SU-DHL-6 (cell line): ENCODE data around the gene SH3RF2.

Source experiments
- H2AFZ ChIP-seq: fragments of 200-600 bp; sonication (generic); 2 replicates; pipeline ENCODE4 v1.6.1; 2014; ENCODE audit warnings: low read depth, mild to moderate bottlenecking, moderate library complexity, mixed read lengths, antibody characterized with exemption, low read length; ENCODE audit not compliant: severe bottlenecking
- H3F3A ChIP-seq: fragments of 200-600 bp; shearing (Covaris generic); 2 replicates; pipeline ENCODE4 v1.6.0; 2016; ENCODE audit warnings: antibody characterized with exemption, mild to moderate bottlenecking; ENCODE audit not compliant: insufficient read depth
- H3K27ac ChIP-seq: fragments of 200-600 bp; sonication (generic); 2 replicates; pipeline ENCODE4 v1.5.1; 2016; ENCODE audit warnings: low read depth, mild to moderate bottlenecking, low read length, moderate library complexity, mixed read lengths
- H3K27me3 ChIP-seq: fragments of 200-600 bp; sonication (generic), shearing (Covaris generic); 2 replicates; pipeline ENCODE4 v1.6.0; 2014; ENCODE audit warnings: mild to moderate bottlenecking, low read length
- H3K36me3 ChIP-seq: fragments of 200-600 bp; sonication (generic); 2 replicates; pipeline ENCODE4 v1.6.1; 2014; ENCODE audit warnings: mild to moderate bottlenecking, low read length, mixed read lengths
- H3K4me2 ChIP-seq: fragments of 300-600, 200-600 bp; shearing (Covaris generic), sonication (generic); 2 replicates; pipeline ENCODE4 v1.6.0; 2014; ENCODE audit warnings: low read length, low read depth, mild to moderate bottlenecking; ENCODE audit not compliant: poor library complexity, severe bottlenecking
- H3K4me3 ChIP-seq: fragments of 200-600 bp; sonication (generic); 2 replicates; pipeline ENCODE4 v1.5.1; 2014; ENCODE audit warnings: antibody characterized with exemption, low read length, mild to moderate bottlenecking, mixed read lengths; ENCODE audit not compliant: insufficient read depth, poor library complexity, severe bottlenecking
- H3K79me2 ChIP-seq: fragments of 200-600 bp; sonication (generic); 2 replicates; pipeline ENCODE4 v1.6.1; 2014; ENCODE audit warnings: mild to moderate bottlenecking, low read length, moderate library complexity; ENCODE audit not compliant: insufficient read depth
- H3K9ac ChIP-seq: fragments of 200-600 bp; sonication (generic); 2 replicates; pipeline ENCODE4 v1.7.0; 2014; ENCODE audit warnings: mild to moderate bottlenecking, low read length
- H3K9me2 ChIP-seq: fragments of 200-600 bp; sonication (generic); replicated peaks from 2 replicates; pipeline ENCODE4 v1.6.1; 2014; ENCODE audit warnings: low read length; ENCODE audit not compliant: insufficient read depth
- H3K9me3 ChIP-seq: fragments of 200-600 bp; sonication (generic); 2 replicates; pipeline ENCODE4 v1.6.1; 2014; ENCODE audit warnings: low read length, mixed read lengths; ENCODE audit not compliant: insufficient read depth
- H4K20me1 ChIP-seq: fragments of 200-600 bp; sonication (generic); 2 replicates; pipeline ENCODE4 v1.6.1; 2014; ENCODE audit warnings: low read depth, mild to moderate bottlenecking, antibody characterized with exemption, low read length, moderate library complexity, mixed read lengths
- EZH2phosphoT487 ChIP-seq: fragments of 200-600 bp; sonication (generic), shearing (Covaris generic); conservative IDR thresholded peaks from 2 replicates; pipeline ENCODE4 v1.6.1; 2018; ENCODE audit warnings: mild to moderate bottlenecking, antibody characterized with exemption, low read length, moderate library complexity, mixed read lengths
- TF ChIP-seq, protein P1 (sequence below): fragments of 200-600 bp; sonication (generic); IDR thresholded peaks from one replicate; pipeline ENCODE4 v1.5.1; 2017; ENCODE audit warnings: antibody characterized with exemption, mild to moderate bottlenecking, low read length, moderate library complexity; ENCODE audit not compliant: insufficient read depth, poor library complexity, severe bottlenecking

SH3RF2 gene

DNA sequence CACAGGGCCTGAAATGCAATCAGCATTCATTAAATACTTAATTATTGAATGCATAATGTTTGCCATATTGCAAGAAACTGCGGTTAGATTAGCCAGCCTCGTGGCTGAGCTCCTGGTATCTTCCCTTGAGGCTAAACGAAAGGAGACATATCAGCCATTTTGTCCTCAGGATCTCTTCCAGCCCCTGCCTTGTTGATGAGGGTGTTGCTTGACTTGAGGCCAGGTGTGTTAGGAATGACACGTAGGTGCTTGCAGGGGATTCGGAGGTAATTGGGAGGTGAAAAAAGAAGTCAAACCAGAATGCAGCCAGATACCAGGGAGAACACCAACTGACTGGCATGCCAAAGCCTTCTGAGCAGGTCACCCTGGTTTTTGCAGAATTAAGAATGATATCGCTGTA, 12.5 kb downstream of the SH3RF2 start:
- H3K27me3 ChIP-seq: no peaks in the 10 kb centered on the region

DNA sequence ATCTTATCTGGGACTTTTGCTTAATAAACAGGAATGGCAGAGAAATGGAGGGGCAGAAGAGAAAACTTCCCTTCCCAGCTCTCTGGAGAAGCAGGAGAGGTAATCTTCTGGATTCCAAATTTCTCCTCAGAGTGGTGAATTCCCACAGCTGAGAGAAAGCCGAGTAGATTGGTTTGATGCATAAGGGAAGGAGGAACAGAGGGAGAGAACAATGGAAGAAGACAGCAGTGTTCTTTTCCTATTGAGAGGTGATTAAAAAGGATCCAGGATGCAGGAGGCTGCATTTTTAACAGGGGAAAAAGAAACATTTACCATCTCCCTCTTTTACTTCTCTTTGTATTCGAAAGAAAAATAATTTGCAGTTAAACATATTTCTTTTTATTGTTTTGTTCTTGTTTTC, 13.1 kb downstream of the SH3RF2 start:
- Histone ChIP-seq H3K9me3 (no peaks in the 10 kb centered on the region), H3K4me3 (no peak overlapping the region), H3K9ac (no peak overlapping the region), H3K36me3 (no peaks in the 10 kb centered on the region), H3F3A (no peaks in the 10 kb centered on the region), H2AFZ (no peak overlapping the region), H3K79me2 (no peaks in the 10 kb centered on the region), H3K27me3 (no peaks in the 10 kb centered on the region), H3K4me2 (no peak overlapping the region), H3K27ac (no peak overlapping the region), H3K9me2 (no peaks in the 10 kb centered on the region), H4K20me1 (no peaks in the 10 kb centered on the region)
- TF ChIP-seq, protein P1, sequence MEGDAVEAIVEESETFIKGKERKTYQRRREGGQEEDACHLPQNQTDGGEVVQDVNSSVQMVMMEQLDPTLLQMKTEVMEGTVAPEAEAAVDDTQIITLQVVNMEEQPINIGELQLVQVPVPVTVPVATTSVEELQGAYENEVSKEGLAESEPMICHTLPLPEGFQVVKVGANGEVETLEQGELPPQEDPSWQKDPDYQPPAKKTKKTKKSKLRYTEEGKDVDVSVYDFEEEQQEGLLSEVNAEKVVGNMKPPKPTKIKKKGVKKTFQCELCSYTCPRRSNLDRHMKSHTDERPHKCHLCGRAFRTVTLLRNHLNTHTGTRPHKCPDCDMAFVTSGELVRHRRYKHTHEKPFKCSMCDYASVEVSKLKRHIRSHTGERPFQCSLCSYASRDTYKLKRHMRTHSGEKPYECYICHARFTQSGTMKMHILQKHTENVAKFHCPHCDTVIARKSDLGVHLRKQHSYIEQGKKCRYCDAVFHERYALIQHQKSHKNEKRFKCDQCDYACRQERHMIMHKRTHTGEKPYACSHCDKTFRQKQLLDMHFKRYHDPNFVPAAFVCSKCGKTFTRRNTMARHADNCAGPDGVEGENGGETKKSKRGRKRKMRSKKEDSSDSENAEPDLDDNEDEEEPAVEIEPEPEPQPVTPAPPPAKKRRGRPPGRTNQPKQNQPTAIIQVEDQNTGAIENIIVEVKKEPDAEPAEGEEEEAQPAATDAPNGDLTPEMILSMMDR: no peak
- no peak for TF ChIP-seq EZH2phosphoT487

More for the DNA sequence above, 12.5 kb downstream of the SH3RF2 start:
- no peaks in the 10 kb centered on the region for H3K36me3 ChIP-seq
- TF ChIP-seq, protein P1: no peak
- no peak for TF ChIP-seq EZH2phosphoT487
- no peak overlapping the region for H3K27ac ChIP-seq
- no peak overlapping the region for H3K4me3 ChIP-seq
- no peaks in the 10 kb centered on the region for H4K20me1 ChIP-seq
- H2AFZ ChIP-seq: no peak overlapping the region
- H3K9ac ChIP-seq: no peak overlapping the region
- H3K79me2 ChIP-seq: no peaks in the 10 kb centered on the region
- no peaks in the 10 kb centered on the region for H3K9me2 ChIP-seq
- H3K9me3 ChIP-seq: no peaks in the 10 kb centered on the region
- H3K4me2 ChIP-seq: no peak overlapping the region
- H3F3A ChIP-seq: no peaks in the 10 kb centered on the region

DNA sequence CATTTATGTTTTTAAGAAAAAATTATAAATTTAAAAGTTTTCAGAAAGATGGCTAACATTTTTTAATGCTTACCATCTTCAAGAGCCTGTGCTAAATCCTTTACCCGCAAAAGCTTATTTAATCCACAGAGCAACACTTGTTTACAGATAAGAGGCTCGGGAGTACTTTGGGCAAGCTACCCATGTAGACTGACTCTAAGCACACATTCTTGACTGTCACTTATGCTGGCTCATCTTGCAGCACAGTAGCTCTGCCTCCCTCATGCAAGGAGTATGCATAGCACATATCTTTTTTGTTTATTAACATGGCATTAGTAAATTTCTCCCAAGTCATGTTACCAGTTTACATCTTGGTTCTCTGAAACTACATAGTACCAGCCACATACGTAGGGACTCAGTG, 14.7 kb downstream of the SH3RF2 start:
- H3K4me2 ChIP-seq: no peak overlapping the region
- no peak overlapping the region for H2AFZ ChIP-seq
- no peaks in the 10 kb centered on the region for H3K36me3 ChIP-seq
- no peak for TF ChIP-seq EZH2phosphoT487
- TF ChIP-seq, protein P1: no peak
- no peaks in the 10 kb centered on the region for H3K9me3 ChIP-seq
- H3K4me3 ChIP-seq: no peak overlapping the region
- H3K79me2 ChIP-seq: no peaks in the 10 kb centered on the region
- H3K9ac ChIP-seq: no peak overlapping the region
- H3K27ac ChIP-seq: no peak overlapping the region
- no peaks in the 10 kb centered on the region for H3K27me3 ChIP-seq
- no peaks in the 10 kb centered on the region for H3F3A ChIP-seq
- H4K20me1 ChIP-seq: no peaks in the 10 kb centered on the region
- H3K9me2 ChIP-seq: no peaks in the 10 kb centered on the region
